Measurements from ENCODE around the gene TAS2R41.
"Not testable (repeated sequence)": the region's sequence is repeated elsewhere in the genome, so short reads cannot be mapped to it uniquely, and the experiment has no call there.

Gene TAS2R41

DNA sequence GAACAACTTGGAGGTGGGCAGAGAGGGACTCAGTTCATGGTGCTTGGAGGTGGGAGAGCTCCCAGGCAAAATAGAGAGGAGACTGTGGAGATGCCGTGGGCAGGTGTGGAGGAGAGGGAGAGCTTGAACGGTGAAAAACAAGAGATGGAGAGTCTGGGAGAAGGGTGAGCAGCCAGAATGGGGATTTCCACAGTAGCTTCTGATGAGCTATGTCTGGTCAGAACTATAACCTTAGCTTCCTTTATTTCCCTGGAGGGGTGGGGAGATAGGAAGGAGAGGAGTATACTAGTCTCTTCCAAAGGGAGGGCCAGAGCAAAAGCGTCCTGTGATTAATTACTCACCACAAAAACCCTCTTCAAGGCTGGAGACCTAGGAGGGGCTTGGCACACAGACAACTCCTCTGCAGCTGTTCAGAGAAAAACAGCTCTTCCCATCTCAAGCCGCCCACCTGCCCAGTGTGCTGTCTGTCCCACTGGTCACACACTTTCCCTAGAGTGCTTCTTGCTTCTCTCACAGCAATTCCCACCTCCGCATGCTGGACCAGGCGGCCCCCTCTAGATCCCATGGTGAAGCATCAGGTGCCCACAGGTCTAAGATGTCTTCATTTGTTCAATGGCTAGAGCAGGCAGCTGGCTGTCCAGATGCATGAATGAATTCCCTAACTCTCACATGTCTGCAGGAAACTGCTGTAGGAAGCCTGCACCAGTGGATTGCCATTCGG lies 41.9 kb downstream of the TAS2R41 start:
- DNase-seq = peak; percentile 57

GRCh38 chr7:143522309-143522916 lies 44.7 kb downstream of the TAS2R41 start:
- DNase-seq = not testable (repeated sequence)
